Activated CD4-positive, alpha-beta T cell treated with anti-CD3 and anti-CD28 coated beads, Interleukin-2, amount 10 ng/mL, durations not matched to agents 24 days and 14 days (primary cell): ENCODE results near the gene BTBD9. TPM values are rescaled to one million over a fixed set of nuclear protein-coding genes. Genes with fewer than 3 reads are reported as not detected.

ENCODE experiments used
- DNase-seq: peaks from one replicate; pipeline ENCODE4 v3.0.0; 2022
- H3K27ac Mint-ChIP-seq: one replicate; pipeline ENCODE4 v1.8.0; 2022; ENCODE audit warnings: mild to moderate bottlenecking, mixed read lengths
- H3K27me3 Mint-ChIP-seq: one replicate; pipeline ENCODE4 v1.8.0; 2022; ENCODE audit warnings: mixed read lengths
- H3K36me3 Mint-ChIP-seq: one replicate; pipeline ENCODE4 v1.8.0; 2022; ENCODE audit warnings: low read depth, mild to moderate bottlenecking, mixed read lengths
- H3K4me1 Mint-ChIP-seq: one replicate; pipeline ENCODE4 v1.8.0; 2021; ENCODE audit warnings: mixed read lengths
- H3K4me3 Mint-ChIP-seq: one replicate; pipeline ENCODE4 v1.8.0; 2022; ENCODE audit warnings: mild to moderate bottlenecking, moderate library complexity, mixed read lengths
- H3K9me3 Mint-ChIP-seq: one replicate; pipeline ENCODE4 v1.8.0; 2021; ENCODE audit warnings: mixed read lengths
- intact Hi-C: fragments of 100-400 bp; cut with micrococcal nuclease; formaldehyde crosslinking; loops from one replicate; pipeline ENCODE4 v1.15.1; 2023
- total RNA-seq: library from RNA; stranded (reverse); gene quantifications from 2 replicates; pipeline ENCODE4 v1.2.3, GENCODE V29; 2022

Gene BTBD9
- total RNA-seq, 1 donor from 2014 or later: 12.4 TPM

- Mint-ChIP-seq H3K4me1 (no peaks in the 10 kb centered on the region), H3K27me3 (no peaks in the 10 kb centered on the region), H3K27ac (no peak overlapping the region), H3K4me3 (no peak overlapping the region), H3K36me3 (peaks cover 2% of the 10 kb centered on the region), H3K9me3 (no peaks in the 10 kb centered on the region)
- DNase-seq: no peak
- intact Hi-C loops: no loop called here
These were observed 90.5 kb downstream of the BTBD9 start for GRCh38 chr6:38549180-38549579.

GRCh38 chr6:38543022-38543421, 96.7 kb downstream of the BTBD9 start:
- DNase-seq: no peak
- no peak overlapping the region for H3K4me3 Mint-ChIP-seq
- H3K4me1 Mint-ChIP-seq: no peaks in the 10 kb centered on the region
- H3K9me3 Mint-ChIP-seq: no peaks in the 10 kb centered on the region
- no peaks in the 10 kb centered on the region for H3K27me3 Mint-ChIP-seq
- no peak overlapping the region for H3K27ac Mint-ChIP-seq
- H3K36me3 Mint-ChIP-seq: peaks cover 2% of the 10 kb centered on the region
- intact Hi-C loops: no loop called here

- no peaks in the 10 kb centered on the region for H3K9me3 Mint-ChIP-seq
- H3K36me3 Mint-ChIP-seq: peaks cover 2% of the 10 kb centered on the region
- no peaks in the 10 kb centered on the region for H3K27me3 Mint-ChIP-seq
- no peak overlapping the region for H3K27ac Mint-ChIP-seq
- no peaks in the 10 kb centered on the region for H3K4me1 Mint-ChIP-seq
- H3K4me3 Mint-ChIP-seq: no peak overlapping the region
- no peak for DNase-seq
- intact Hi-C loops: no loop called here
These were observed 97.7 kb downstream of the BTBD9 start for GRCh38 chr6:38542031-38542430.

- no peak for DNase-seq
- intact Hi-C loops: no loop called here
- Mint-ChIP-seq H3K27me3 (no peaks in the 10 kb centered on the region), H3K4me1 (peaks cover 5% of the 10 kb centered on the region), H3K4me3 (no peak overlapping the region), H3K9me3 (peaks cover 9% of the 10 kb centered on the region), H3K27ac (no peak overlapping the region), H3K36me3 (peaks cover 4% of the 10 kb centered on the region)
These were observed 106.7 kb downstream of the BTBD9 start for GRCh38 chr6:38533064-38533463.

- H3K9me3 Mint-ChIP-seq: peaks cover 14% of the 10 kb centered on the region
- H3K27ac Mint-ChIP-seq: no peak overlapping the region
- H3K27me3 Mint-ChIP-seq: no peaks in the 10 kb centered on the region
- DNase-seq: no peak
- no peak overlapping the region for H3K4me3 Mint-ChIP-seq
- intact Hi-C loops: no loop called here
- peaks cover 15% of the 10 kb centered on the region for H3K36me3 Mint-ChIP-seq
- peaks cover 5% of the 10 kb centered on the region for H3K4me1 Mint-ChIP-seq
These were observed 108.6 kb downstream of the BTBD9 start for GRCh38 chr6:38531134-38531533.

GRCh38 chr6:38528196-38528965, 111.3 kb downstream of the BTBD9 start:
- no peak overlapping the region for H3K4me3 Mint-ChIP-seq
- no peaks in the 10 kb centered on the region for H3K27me3 Mint-ChIP-seq
- H3K4me1 Mint-ChIP-seq: peaks cover 2% of the 10 kb centered on the region
- no peak overlapping the region for H3K27ac Mint-ChIP-seq
- intact Hi-C loops: no loop called here
- peaks cover 14% of the 10 kb centered on the region for H3K9me3 Mint-ChIP-seq
- DNase-seq: no peak
- H3K36me3 Mint-ChIP-seq: peaks cover 23% of the 10 kb centered on the region

- peaks cover 2% of the 10 kb centered on the region for H3K4me1 Mint-ChIP-seq
- H3K4me3 Mint-ChIP-seq: no peak overlapping the region
- H3K27ac Mint-ChIP-seq: no peak overlapping the region
- intact Hi-C loops: no loop called here
- no peak for DNase-seq
- no peaks in the 10 kb centered on the region for H3K27me3 Mint-ChIP-seq
- peaks cover 23% of the 10 kb centered on the region for H3K36me3 Mint-ChIP-seq
- H3K9me3 Mint-ChIP-seq: peaks cover 14% of the 10 kb centered on the region
These were observed 112.4 kb downstream of the BTBD9 start for GRCh38 chr6:38527371-38527770.

- H3K36me3 Mint-ChIP-seq: peaks cover 21% of the 10 kb centered on the region
- intact Hi-C loops: no loop called here
- DNase-seq: no peak
- H3K4me1 Mint-ChIP-seq: no peaks in the 10 kb centered on the region
- peaks cover 10% of the 10 kb centered on the region for H3K9me3 Mint-ChIP-seq
- H3K27ac Mint-ChIP-seq: no peak overlapping the region
- no peaks in the 10 kb centered on the region for H3K27me3 Mint-ChIP-seq
- H3K4me3 Mint-ChIP-seq: no peak overlapping the region
These were observed 113.8 kb downstream of the BTBD9 start for GRCh38 chr6:38525888-38526287.

GRCh38 chr6:38524436-38525145, 115.1 kb downstream of the BTBD9 start:
- peaks cover 21% of the 10 kb centered on the region for H3K36me3 Mint-ChIP-seq
- H3K4me3 Mint-ChIP-seq: no peak overlapping the region
- intact Hi-C loops: no loop called here
- H3K27ac Mint-ChIP-seq: no peak overlapping the region
- peaks cover under 1% of the 10 kb centered on the region for H3K4me1 Mint-ChIP-seq
- no peaks in the 10 kb centered on the region for H3K27me3 Mint-ChIP-seq
- H3K9me3 Mint-ChIP-seq: peaks cover 10% of the 10 kb centered on the region
- DNase-seq: no peak

GRCh38 chr6:38522322-38522721, 117.4 kb downstream of the BTBD9 start:
- Mint-ChIP-seq H3K9me3 (peaks cover 6% of the 10 kb centered on the region), H3K27me3 (no peaks in the 10 kb centered on the region), H3K4me1 (peaks cover 14% of the 10 kb centered on the region), H3K36me3 (peaks cover 14% of the 10 kb centered on the region), H3K4me3 (no peak overlapping the region), H3K27ac (no peak overlapping the region)
- DNase-seq: no peak
- intact Hi-C loops: no loop called here

- Mint-ChIP-seq H3K27me3 (no peaks in the 10 kb centered on the region), H3K4me3 (no peak overlapping the region), H3K9me3 (no peaks in the 10 kb centered on the region), H3K36me3 (no peaks in the 10 kb centered on the region), H3K27ac (no peak overlapping the region), H3K4me1 (peaks cover 14% of the 10 kb centered on the region)
- intact Hi-C loops: no loop called here
- no peak for DNase-seq
These were observed 121.0 kb downstream of the BTBD9 start for GRCh38 chr6:38518511-38519304.

- intact Hi-C loops: no loop called here
- no peak overlapping the region for H3K4me3 Mint-ChIP-seq
- no peak for DNase-seq
- no peaks in the 10 kb centered on the region for H3K9me3 Mint-ChIP-seq
- H3K36me3 Mint-ChIP-seq: no peaks in the 10 kb centered on the region
- no peak overlapping the region for H3K27ac Mint-ChIP-seq
- H3K4me1 Mint-ChIP-seq: peaks cover 14% of the 10 kb centered on the region
- no peaks in the 10 kb centered on the region for H3K27me3 Mint-ChIP-seq
These were observed 122.7 kb downstream of the BTBD9 start for GRCh38 chr6:38517005-38517404.

GRCh38 chr6:38514399-38514798, 125.3 kb downstream of the BTBD9 start:
- Mint-ChIP-seq H3K9me3 (no peaks in the 10 kb centered on the region), H3K27me3 (no peaks in the 10 kb centered on the region), H3K4me1 (peaks cover 13% of the 10 kb centered on the region), H3K27ac (no peak overlapping the region), H3K36me3 (no peaks in the 10 kb centered on the region), H3K4me3 (no peak overlapping the region)
- intact Hi-C loops: no loop called here
- DNase-seq: no peak

- intact Hi-C loops: no loop called here
- no peak for DNase-seq
- Mint-ChIP-seq H3K9me3 (no peaks in the 10 kb centered on the region), H3K27me3 (no peaks in the 10 kb centered on the region), H3K4me1 (peaks cover 2% of the 10 kb centered on the region), H3K36me3 (no peaks in the 10 kb centered on the region), H3K4me3 (no peak overlapping the region), H3K27ac (no peak overlapping the region)
These were observed 127.5 kb downstream of the BTBD9 start for GRCh38 chr6:38512211-38512610.
